Activated B cell treated with CpG ODN at 0.5 μM for 24 hours (primary cell): ENCODE results near the gene NUDT16L1. TPM values are rescaled to one million over a fixed set of nuclear protein-coding genes. Genes with fewer than 3 reads are reported as not detected.

ENCODE experiments used
- ATAC-seq: fragments of 200-7000 bp; cut with Tn5 transposase; one replicate; pipeline ENCODE4 v1.10.0; 2021; ENCODE audit warnings: low read depth, mild to moderate bottlenecking, moderate library complexity
- CTCF ChIA-PET: fragments of 350-600 bp; sonication (Branson Sonifier 250); formaldehyde crosslinking; loops from one replicate; lab custom pipeline; 2021; ENCODE audit warnings: antibody characterized with exemption; lab: Charles Lee
- POLR2A ChIA-PET: fragments of 350-600 bp; sonication (Branson Sonifier 250); formaldehyde crosslinking; loops from one replicate; lab custom pipeline; 2021; ENCODE audit warnings: antibody characterized with exemption; lab: Charles Lee
- DNase-seq: peaks from one replicate; pipeline ENCODE4 v3.0.0; 2022
- H3K27ac Mint-ChIP-seq: one replicate; pipeline ENCODE4 v1.8.0; 2020; ENCODE audit warnings: mixed read lengths
- H3K27me3 Mint-ChIP-seq: one replicate; pipeline ENCODE4 v1.8.0; 2021; ENCODE audit warnings: mixed read lengths
- H3K36me3 Mint-ChIP-seq: one replicate; pipeline ENCODE4 v1.8.0; 2021; ENCODE audit warnings: low read depth, mixed read lengths
- H3K4me1 Mint-ChIP-seq: one replicate; pipeline ENCODE4 v1.8.0; 2021; ENCODE audit warnings: mixed read lengths
- H3K4me3 Mint-ChIP-seq: one replicate; pipeline ENCODE4 v1.8.0; 2020; ENCODE audit warnings: mild to moderate bottlenecking, mixed read lengths
- H3K9me3 Mint-ChIP-seq: one replicate; pipeline ENCODE4 v1.8.0; 2020; ENCODE audit warnings: mixed read lengths
- CTCF ChIP-seq: fragments of 200-600 bp; IDR thresholded peaks from one replicate; pipeline ENCODE4 v1.8.0; 2022; ENCODE audit warnings: antibody characterized with exemption, mild to moderate bottlenecking
- intact Hi-C: fragments of 100-400 bp; cut with micrococcal nuclease; formaldehyde crosslinking; loops from one replicate; pipeline ENCODE4 v1.15.1; 2024
- total RNA-seq: library from RNA; stranded (reverse); gene quantifications from 2 replicates; pipeline ENCODE4 v1.2.3, GENCODE V29; 2022

Gene NUDT16L1
- total RNA-seq, 1 donor from 2014 or later = 32.9 TPM

GRCh38 chr16:4683255-4684057 is 9.9 kb upstream of the NUDT16L1 start:
- POLR2A ChIA-PET = no interaction called here
- no peak for ATAC-seq
- no peak overlapping the region for H3K27ac Mint-ChIP-seq
- peaks cover 59% of the 10 kb centered on the region for H3K36me3 Mint-ChIP-seq
- no peak overlapping the region for H3K4me3 Mint-ChIP-seq
- no peak for DNase-seq
- CTCF ChIA-PET = no interaction called here
- no peaks in the 10 kb centered on the region for H3K27me3 Mint-ChIP-seq
- no peak for TF ChIP-seq CTCF
- no peaks in the 10 kb centered on the region for H3K4me1 Mint-ChIP-seq
- intact Hi-C loops = no loop called here
- H3K9me3 Mint-ChIP-seq = no peaks in the 10 kb centered on the region

- TF ChIP-seq CTCF = no peak
- CTCF ChIA-PET = no interaction called here
- no peak for DNase-seq
- H3K27me3 Mint-ChIP-seq = no peaks in the 10 kb centered on the region
- no peak for ATAC-seq
- intact Hi-C loops = no loop called here
- no peak overlapping the region for H3K27ac Mint-ChIP-seq
- no peak overlapping the region for H3K4me3 Mint-ChIP-seq
- H3K4me1 Mint-ChIP-seq = no peaks in the 10 kb centered on the region
- POLR2A ChIA-PET = no interaction called here
- peaks cover 56% of the 10 kb centered on the region for H3K36me3 Mint-ChIP-seq
- no peaks in the 10 kb centered on the region for H3K9me3 Mint-ChIP-seq
Observed at GRCh38 chr16:4684058-4684715, 9.2 kb upstream of the NUDT16L1 start.

GRCh38 chr16:4684763-4685162 is 8.6 kb upstream of the NUDT16L1 start:
- Mint-ChIP-seq H3K4me3 (no peak overlapping the region), H3K36me3 (peaks cover 53% of the 10 kb centered on the region), H3K4me1 (no peaks in the 10 kb centered on the region), H3K27ac (no peak overlapping the region), H3K27me3 (no peaks in the 10 kb centered on the region), H3K9me3 (no peaks in the 10 kb centered on the region)
- ATAC-seq (no peak), DNase-seq (no peak)
- TF ChIP-seq CTCF = no peak
- ChIA-PET POLR2A (no interaction called here), CTCF (no interaction called here)
- intact Hi-C loops = no loop called here

GRCh38 chr16:4685292-4685691 is 8.1 kb upstream of the NUDT16L1 start:
- TF ChIP-seq CTCF = no peak
- H3K4me1 Mint-ChIP-seq = no peaks in the 10 kb centered on the region
- ChIA-PET POLR2A (no interaction called here), CTCF (no interaction called here)
- peaks cover 48% of the 10 kb centered on the region for H3K36me3 Mint-ChIP-seq
- H3K9me3 Mint-ChIP-seq = no peaks in the 10 kb centered on the region
- DNase-seq (no peak), ATAC-seq (no peak)
- intact Hi-C loops = no loop called here
- H3K27me3 Mint-ChIP-seq = no peaks in the 10 kb centered on the region
- no peak overlapping the region for H3K27ac Mint-ChIP-seq
- no peak overlapping the region for H3K4me3 Mint-ChIP-seq

- Mint-ChIP-seq H3K4me3 (no peak overlapping the region), H3K27ac (no peak overlapping the region), H3K27me3 (no peaks in the 10 kb centered on the region), H3K36me3 (peaks cover 46% of the 10 kb centered on the region), H3K9me3 (no peaks in the 10 kb centered on the region), H3K4me1 (no peaks in the 10 kb centered on the region)
- DNase-seq (no peak), ATAC-seq (no peak)
- ChIA-PET CTCF (no interaction called here), POLR2A (no interaction called here)
- intact Hi-C loops = no loop called here
- no peak for TF ChIP-seq CTCF
Observed at GRCh38 chr16:4685776-4686496, 7.4 kb upstream of the NUDT16L1 start.
